ENCODE measurements around the gene NKX6-2.

DNA sequence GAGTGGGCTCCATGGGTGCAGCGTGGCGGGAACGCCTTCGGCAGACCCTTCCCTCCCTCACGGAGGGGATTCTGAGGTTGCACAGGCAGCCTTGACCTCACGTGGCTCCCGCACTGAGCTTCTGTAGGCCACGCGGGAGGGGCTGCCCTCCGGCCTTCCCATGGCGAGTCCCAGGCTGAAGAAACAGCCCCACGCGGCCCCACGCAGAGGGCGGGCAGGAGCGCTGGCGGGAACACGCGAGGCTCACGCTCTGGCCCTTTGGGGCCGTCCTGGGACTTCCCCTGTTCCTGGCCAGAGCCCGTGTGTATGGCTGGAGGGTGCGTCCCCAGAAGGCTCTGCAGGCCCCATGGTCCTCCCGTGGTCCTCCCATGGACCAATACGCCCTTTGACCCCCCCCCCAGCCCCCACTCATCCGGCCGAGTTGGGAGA lies 21.7 kb upstream of the NKX6-2 start:
- TF ChIP-seq, protein P1, sequence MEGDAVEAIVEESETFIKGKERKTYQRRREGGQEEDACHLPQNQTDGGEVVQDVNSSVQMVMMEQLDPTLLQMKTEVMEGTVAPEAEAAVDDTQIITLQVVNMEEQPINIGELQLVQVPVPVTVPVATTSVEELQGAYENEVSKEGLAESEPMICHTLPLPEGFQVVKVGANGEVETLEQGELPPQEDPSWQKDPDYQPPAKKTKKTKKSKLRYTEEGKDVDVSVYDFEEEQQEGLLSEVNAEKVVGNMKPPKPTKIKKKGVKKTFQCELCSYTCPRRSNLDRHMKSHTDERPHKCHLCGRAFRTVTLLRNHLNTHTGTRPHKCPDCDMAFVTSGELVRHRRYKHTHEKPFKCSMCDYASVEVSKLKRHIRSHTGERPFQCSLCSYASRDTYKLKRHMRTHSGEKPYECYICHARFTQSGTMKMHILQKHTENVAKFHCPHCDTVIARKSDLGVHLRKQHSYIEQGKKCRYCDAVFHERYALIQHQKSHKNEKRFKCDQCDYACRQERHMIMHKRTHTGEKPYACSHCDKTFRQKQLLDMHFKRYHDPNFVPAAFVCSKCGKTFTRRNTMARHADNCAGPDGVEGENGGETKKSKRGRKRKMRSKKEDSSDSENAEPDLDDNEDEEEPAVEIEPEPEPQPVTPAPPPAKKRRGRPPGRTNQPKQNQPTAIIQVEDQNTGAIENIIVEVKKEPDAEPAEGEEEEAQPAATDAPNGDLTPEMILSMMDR (IDR thresholded peaks at IDR 0.05; ENCODE audit: low read depth, low read length, poor library complexity, severe bottlenecking): no peak
- no peak for TF ChIP-seq EZH2phosphoT487 (IDR thresholded peaks at IDR 0.05; ENCODE audit: borderline replicate concordance, low read length)

Data from DOHH2 (cell line).